Trophoblast cell (in vitro differentiated cells and primary cell): ENCODE data around the gene IL1R2.
A peak's percentile ranks its signal among the peaks of the same experiment; 100 is the strongest.

Experiments used
- DNase-seq, 2 donors: peaks; one replicate each; pipeline ENCODE4 v3.0.0-alpha.2; 2016
- H2AFZ ChIP-seq: 2 replicates; pipeline ENCODE4 v1.6.1; 2013; ENCODE audit warnings: low read length, moderate library complexity, mild to moderate bottlenecking; ENCODE audit not compliant: insufficient read depth, poor library complexity
- H2AK5ac ChIP-seq: 2 replicates; pipeline ENCODE4 v1.6.1; 2013; ENCODE audit warnings: mild to moderate bottlenecking, low read length
- H2BK120ac ChIP-seq: 2 replicates; pipeline ENCODE4 v1.6.1; 2013; ENCODE audit warnings: low read length, mild to moderate bottlenecking, moderate library complexity; ENCODE audit not compliant: insufficient read depth, poor library complexity
- H2BK12ac ChIP-seq: 2 replicates; pipeline ENCODE4 v1.6.1; 2013; ENCODE audit warnings: mild to moderate bottlenecking, low read length, moderate library complexity
- H2BK5ac ChIP-seq: 2 replicates; pipeline ENCODE4 v1.6.1; 2013; ENCODE audit warnings: low read length, low read depth, moderate library complexity, mild to moderate bottlenecking; ENCODE audit not compliant: poor library complexity
- H3K14ac ChIP-seq: 2 replicates; pipeline ENCODE4 v1.6.1; 2013; ENCODE audit warnings: mild to moderate bottlenecking, low read length
- H3K18ac ChIP-seq: 2 replicates; pipeline ENCODE4 v1.6.1; 2013; ENCODE audit warnings: mild to moderate bottlenecking, low read length
- H3K23ac ChIP-seq: 2 replicates; pipeline ENCODE4 v1.6.1; 2013; ENCODE audit warnings: low read length
- H3K27ac ChIP-seq: 2 replicates; pipeline ENCODE4 v1.5.1; 2013; ENCODE audit warnings: low read depth, mild to moderate bottlenecking, inconsistent platforms, low read length, moderate library complexity
- H3K27me3 ChIP-seq: 2 replicates; pipeline ENCODE4 v1.6.1; 2013; ENCODE audit warnings: inconsistent platforms, mild to moderate bottlenecking, low read length, moderate library complexity; ENCODE audit not compliant: insufficient read depth
- H3K36me3 ChIP-seq, 2 experiments: 1 replicate in 1 of 2; 2 replicates in 1 of 2; pipeline ENCODE4 v1.6.1; 2013; ENCODE audit warnings: low read length in 2 of 2, mild to moderate bottlenecking in 2 of 2, moderate library complexity in 1 of 2; ENCODE audit not compliant: insufficient read depth in 2 of 2, control insufficient read depth in 1 of 2
- H3K4ac ChIP-seq: 2 replicates; pipeline ENCODE4 v1.6.1; 2013; ENCODE audit warnings: low read depth, mild to moderate bottlenecking, low read length, moderate library complexity
- H3K4me1 ChIP-seq, 2 experiments: 1 replicate in 1 of 2; 2 replicates in 1 of 2; pipeline ENCODE4 v1.6.1; 2013; ENCODE audit warnings: low read length in 2 of 2, mild to moderate bottlenecking in 2 of 2, moderate library complexity in 1 of 2; ENCODE audit not compliant: insufficient read depth in 2 of 2, control insufficient read depth in 1 of 2
- H3K4me2 ChIP-seq: 2 replicates; pipeline ENCODE4 v1.6.1; 2013; ENCODE audit warnings: inconsistent platforms, mild to moderate bottlenecking, low read length, moderate library complexity
- H3K4me3 ChIP-seq: 2 replicates; pipeline ENCODE4 v1.5.1; 2013; ENCODE audit warnings: mild to moderate bottlenecking, low read depth, low read length, inconsistent platforms
- H3K79me1 ChIP-seq: one replicate; pipeline ENCODE4 v1.6.1; 2013; ENCODE audit warnings: low read length
- H3K79me2 ChIP-seq: 2 replicates; pipeline ENCODE4 v1.6.1; 2013; ENCODE audit warnings: low read length, mild to moderate bottlenecking; ENCODE audit not compliant: control insufficient read depth, insufficient read depth, poor library complexity
- H3K9ac ChIP-seq: 2 replicates; pipeline ENCODE4 v1.6.1; 2013; ENCODE audit warnings: mild to moderate bottlenecking, low read length
- H3K9me3 ChIP-seq: 2 replicates; pipeline ENCODE4 v1.6.1; 2013; ENCODE audit warnings: low read depth, mild to moderate bottlenecking, control low read depth, inconsistent platforms, low read length; ENCODE audit not compliant: insufficient read depth
- H4K12ac ChIP-seq: 2 replicates; pipeline ENCODE4 v1.6.1; 2013; ENCODE audit warnings: low read depth, mild to moderate bottlenecking, low read length, moderate library complexity
- H4K8ac ChIP-seq: 2 replicates; pipeline ENCODE4 v1.6.1; 2013; ENCODE audit warnings: low read depth, mild to moderate bottlenecking, low read length, moderate library complexity
- H4K91ac ChIP-seq: one replicate; pipeline ENCODE4 v1.6.1; 2013; ENCODE audit warnings: low read depth, mild to moderate bottlenecking, low read length, moderate library complexity
- WGBS: extraction: QIAGEN DNeasy Blood & Tissue Kit; methylation state at CpG from one replicate; pipeline ENCODE4 v1.1.7; 2013; ENCODE audit warnings: missing lambda C conversion rate; ENCODE audit not compliant: insufficient read length, insufficient coverage; ENCODE audit errors: extremely low coverage; 5-methylcytosine and 5-hydroxymethylcytosine counted together

IL1R2 gene

GRCh38 chr2:102025016-102025501 is 33.3 kb downstream of the IL1R2 start:
- H3K36me3 ChIP-seq: no peaks in the 10 kb centered on the region
- DNase-seq: no peak
- H2AK5ac ChIP-seq: no peak overlapping the region
- no peaks in the 10 kb centered on the region for H3K27me3 ChIP-seq
- H4K8ac ChIP-seq: no peak overlapping the region
- no peak overlapping the region for H3K4me3 ChIP-seq
- H2AFZ ChIP-seq: no peak overlapping the region
- no peak overlapping the region for H3K18ac ChIP-seq
- H3K4me2 ChIP-seq: no peak overlapping the region
- no peak overlapping the region for H3K14ac ChIP-seq
- H4K12ac ChIP-seq: no peak overlapping the region
- no CpG with 5 or more reads among the region's 1 CpG for WGBS
- no peak overlapping the region for H2BK120ac ChIP-seq
- H4K91ac ChIP-seq: no peak overlapping the region
- no peak overlapping the region for H3K4ac ChIP-seq
- no peaks in the 10 kb centered on the region for H3K9me3 ChIP-seq
- peaks cover 17% of the 10 kb centered on the region for H3K79me1 ChIP-seq
- no peak overlapping the region for H3K23ac ChIP-seq
- no peaks in the 10 kb centered on the region for H3K79me2 ChIP-seq
- H3K27ac ChIP-seq: no peak overlapping the region
- H2BK12ac ChIP-seq: no peak overlapping the region
- H3K4me1 ChIP-seq: peaks cover 7 to 10% of the 10 kb centered on the region in 2 experiments
- H3K9ac ChIP-seq: no peak overlapping the region
- H2BK5ac ChIP-seq: no peak overlapping the region

GRCh38 chr2:102025583-102026267 is 34.0 kb downstream of the IL1R2 start:
- H4K8ac ChIP-seq: no peak overlapping the region
- H3K27ac ChIP-seq: no peak overlapping the region
- H3K4me2 ChIP-seq: no peak overlapping the region
- H3K9ac ChIP-seq: no peak overlapping the region
- peak overlapping the region; percentile 59 for H4K91ac ChIP-seq
- H3K4me1 ChIP-seq: peaks cover 7 to 10% of the 10 kb centered on the region in 2 experiments
- H3K9me3 ChIP-seq: no peaks in the 10 kb centered on the region
- H3K36me3 ChIP-seq: no peaks in the 10 kb centered on the region
- H2AK5ac ChIP-seq: no peak overlapping the region
- no peak overlapping the region for H4K12ac ChIP-seq
- H2BK5ac ChIP-seq: no peak overlapping the region
- H3K27me3 ChIP-seq: no peaks in the 10 kb centered on the region
- peak overlapping the region; percentile 63 for H2BK12ac ChIP-seq
- H3K4ac ChIP-seq: no peak overlapping the region
- no peak overlapping the region for H3K14ac ChIP-seq
- no peaks in the 10 kb centered on the region for H3K79me2 ChIP-seq
- no peak for DNase-seq
- H2BK120ac ChIP-seq: no peak overlapping the region
- H3K23ac ChIP-seq: no peak overlapping the region
- no peak overlapping the region for H3K18ac ChIP-seq
- H2AFZ ChIP-seq: no peak overlapping the region
- no peak overlapping the region for H3K4me3 ChIP-seq
- WGBS: no CpG with 5 or more reads among the region's 6 CpGs
- peaks cover 17% of the 10 kb centered on the region for H3K79me1 ChIP-seq

GRCh38 chr2:102027036-102027980 is 35.5 kb downstream of the IL1R2 start:
- peak overlapping the region; percentile 7 for H4K91ac ChIP-seq

GRCh38 chr2:102028470-102028869 is 36.7 kb downstream of the IL1R2 start:
- no peak for DNase-seq
- H3K18ac ChIP-seq: no peak overlapping the region
- H2AK5ac ChIP-seq: no peak overlapping the region
- H3K36me3 ChIP-seq: no peaks in the 10 kb centered on the region
- H4K12ac ChIP-seq: no peak overlapping the region
- H3K23ac ChIP-seq: no peak overlapping the region
- no peak overlapping the region for H3K9ac ChIP-seq
- no peak overlapping the region for H3K14ac ChIP-seq
- no peaks in the 10 kb centered on the region for H3K27me3 ChIP-seq
- H3K79me1 ChIP-seq: peaks cover 11% of the 10 kb centered on the region
- H2AFZ ChIP-seq: no peak overlapping the region
- H4K91ac ChIP-seq: no peak overlapping the region
- no peak overlapping the region for H3K4me3 ChIP-seq
- no peak overlapping the region for H4K8ac ChIP-seq
- H3K4me2 ChIP-seq: no peak overlapping the region
- H3K4me1 ChIP-seq: peaks cover 2 to 8% of the 10 kb centered on the region in 2 experiments
- no peak overlapping the region for H2BK12ac ChIP-seq
- no peaks in the 10 kb centered on the region for H3K79me2 ChIP-seq
- no peak overlapping the region for H2BK5ac ChIP-seq
- H2BK120ac ChIP-seq: no peak overlapping the region
- H3K9me3 ChIP-seq: no peaks in the 10 kb centered on the region
- no peak overlapping the region for H3K27ac ChIP-seq
- no peak overlapping the region for H3K4ac ChIP-seq

More at GRCh38 chr2:102027036-102027980, 35.5 kb downstream of the IL1R2 start:
- Histone ChIP-seq H3K9me3 (no peaks in the 10 kb centered on the region), H4K12ac (no peak overlapping the region), H3K27me3 (no peaks in the 10 kb centered on the region), H3K14ac (peak overlapping the region; percentile 20), H3K4ac (no peak overlapping the region), H2BK5ac (peak overlapping the region; percentile 16), H2AK5ac (no peak overlapping the region), H3K79me2 (no peaks in the 10 kb centered on the region), H3K27ac (no peak overlapping the region), H3K4me2 (no peak overlapping the region), H3K9ac (no peak overlapping the region), H3K18ac (no peak overlapping the region), H2AFZ (no peak overlapping the region), H3K23ac (no peak overlapping the region), H3K36me3 (no peaks in the 10 kb centered on the region), H3K4me3 (no peak overlapping the region), H4K8ac (peak overlapping the region; percentile 7), H2BK120ac (peak overlapping the region; percentile 0), H3K4me1 (peaks cover 2 to 5% of the 10 kb centered on the region in 2 experiments), H3K79me1 (peaks cover 14% of the 10 kb centered on the region), H2BK12ac (peak overlapping the region; percentile 91)
- no CpG with 5 or more reads among the region's 8 CpGs for WGBS
- DNase-seq: peak; percentile 64 to 73
